Prostate gland (tissue), 2 donors: ENCODE data around the gene CYFIP1.

Experiments
- POLR2AphosphoS5 ChIP-seq: sonication (generic); formaldehyde crosslinking; IDR thresholded peaks from one replicate; pipeline ENCODE4 v1.6.1; 2017; ENCODE audit warnings: antibody characterized with exemption
- TF ChIP-seq, protein P1 (sequence below), 4 experiments: fragments of 200-600 bp in 2 of 4; fragments of 450-650 bp in 2 of 4; sonication (generic) in 2 of 4; IDR thresholded peaks; 1 replicate in 3 of 4; 2 replicates in 1 of 4; pipeline ENCODE4 v1.5.1; 2016 to 2019; ENCODE audit warnings: antibody characterized with exemption in 4 of 4, mild to moderate bottlenecking in 2 of 4, moderate library complexity in 2 of 4

DNA sequence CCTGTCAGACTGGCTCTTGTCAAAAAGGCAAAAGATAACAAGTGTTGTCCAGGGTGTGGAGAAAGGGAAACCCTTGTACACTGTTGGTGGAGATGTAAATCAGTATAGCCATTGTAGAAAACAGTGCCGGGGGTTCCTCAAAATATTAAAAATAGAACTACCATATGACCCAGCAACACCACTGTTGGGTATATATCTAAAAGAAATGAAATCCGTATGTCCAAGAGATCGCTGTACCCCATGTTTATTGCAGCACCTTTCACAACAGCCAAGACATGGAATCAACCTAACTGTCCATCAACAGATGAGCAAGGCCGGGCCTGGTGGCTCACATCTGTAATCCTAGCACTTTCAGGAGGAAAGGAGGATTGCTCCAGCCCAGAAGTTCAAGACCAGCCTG lies 6.2 kb downstream of the CYFIP1 start:
- no peak for TF ChIP-seq POLR2AphosphoS5
- TF ChIP-seq, protein P1, sequence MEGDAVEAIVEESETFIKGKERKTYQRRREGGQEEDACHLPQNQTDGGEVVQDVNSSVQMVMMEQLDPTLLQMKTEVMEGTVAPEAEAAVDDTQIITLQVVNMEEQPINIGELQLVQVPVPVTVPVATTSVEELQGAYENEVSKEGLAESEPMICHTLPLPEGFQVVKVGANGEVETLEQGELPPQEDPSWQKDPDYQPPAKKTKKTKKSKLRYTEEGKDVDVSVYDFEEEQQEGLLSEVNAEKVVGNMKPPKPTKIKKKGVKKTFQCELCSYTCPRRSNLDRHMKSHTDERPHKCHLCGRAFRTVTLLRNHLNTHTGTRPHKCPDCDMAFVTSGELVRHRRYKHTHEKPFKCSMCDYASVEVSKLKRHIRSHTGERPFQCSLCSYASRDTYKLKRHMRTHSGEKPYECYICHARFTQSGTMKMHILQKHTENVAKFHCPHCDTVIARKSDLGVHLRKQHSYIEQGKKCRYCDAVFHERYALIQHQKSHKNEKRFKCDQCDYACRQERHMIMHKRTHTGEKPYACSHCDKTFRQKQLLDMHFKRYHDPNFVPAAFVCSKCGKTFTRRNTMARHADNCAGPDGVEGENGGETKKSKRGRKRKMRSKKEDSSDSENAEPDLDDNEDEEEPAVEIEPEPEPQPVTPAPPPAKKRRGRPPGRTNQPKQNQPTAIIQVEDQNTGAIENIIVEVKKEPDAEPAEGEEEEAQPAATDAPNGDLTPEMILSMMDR (IDR thresholded peaks at IDR 0.05), result no peak
